Neural progenitor cell (in vitro differentiated cells): ENCODE measurements around the gene UBE3A.

Experiments used
- CTCF ChIP-seq: fragments of 200-600 bp; sonication (generic); IDR thresholded peaks from 2 replicates; pipeline ENCODE4 v1.5.1; 2017; ENCODE audit warnings: antibody characterized with exemption, mild to moderate bottlenecking
- EZH2 ChIP-seq: fragments of 200-600 bp; sonication (generic); IDR thresholded peaks from 2 replicates; pipeline ENCODE4 v1.6.1; 2017; ENCODE audit warnings: antibody characterized with exemption, mild to moderate bottlenecking, moderate library complexity
- EZH2phosphoT487 ChIP-seq: fragments of 200-600 bp; sonication (generic); IDR thresholded peaks from 2 replicates; pipeline ENCODE4 v1.6.1; 2017; ENCODE audit warnings: antibody characterized with exemption

GRCh38 chr15:25437777-25438600 lies 835 bp downstream of the UBE3A start:
- peak; percentile 52 for TF ChIP-seq CTCF
- no peak for TF ChIP-seq EZH2
- TF ChIP-seq EZH2phosphoT487 = no peak
